ENCODE measurements around the gene AFTPH.

DNA sequence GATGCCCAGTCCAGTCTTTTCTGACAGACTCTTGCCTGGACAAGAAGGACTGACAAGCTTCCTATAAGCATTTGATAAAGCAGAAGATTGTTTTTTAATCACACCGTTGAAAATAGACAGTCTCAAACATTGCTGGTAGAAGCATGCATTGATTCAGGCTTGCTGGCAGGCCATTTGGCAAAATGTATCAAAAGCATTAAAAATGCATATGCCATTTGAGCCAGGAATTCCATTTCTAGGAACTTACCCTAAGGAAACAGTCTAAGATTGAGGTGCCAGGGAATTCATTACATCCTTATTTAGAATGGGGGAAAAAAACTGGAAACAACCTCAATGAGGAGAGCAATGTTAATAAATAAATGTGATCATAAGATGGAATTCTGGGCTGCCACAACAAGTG lies 49.5 kb upstream of the AFTPH start:
- TF ChIP-seq POLR2A (IDR thresholded peaks at IDR 0.05): no peak
- TF ChIP-seq, protein P1, sequence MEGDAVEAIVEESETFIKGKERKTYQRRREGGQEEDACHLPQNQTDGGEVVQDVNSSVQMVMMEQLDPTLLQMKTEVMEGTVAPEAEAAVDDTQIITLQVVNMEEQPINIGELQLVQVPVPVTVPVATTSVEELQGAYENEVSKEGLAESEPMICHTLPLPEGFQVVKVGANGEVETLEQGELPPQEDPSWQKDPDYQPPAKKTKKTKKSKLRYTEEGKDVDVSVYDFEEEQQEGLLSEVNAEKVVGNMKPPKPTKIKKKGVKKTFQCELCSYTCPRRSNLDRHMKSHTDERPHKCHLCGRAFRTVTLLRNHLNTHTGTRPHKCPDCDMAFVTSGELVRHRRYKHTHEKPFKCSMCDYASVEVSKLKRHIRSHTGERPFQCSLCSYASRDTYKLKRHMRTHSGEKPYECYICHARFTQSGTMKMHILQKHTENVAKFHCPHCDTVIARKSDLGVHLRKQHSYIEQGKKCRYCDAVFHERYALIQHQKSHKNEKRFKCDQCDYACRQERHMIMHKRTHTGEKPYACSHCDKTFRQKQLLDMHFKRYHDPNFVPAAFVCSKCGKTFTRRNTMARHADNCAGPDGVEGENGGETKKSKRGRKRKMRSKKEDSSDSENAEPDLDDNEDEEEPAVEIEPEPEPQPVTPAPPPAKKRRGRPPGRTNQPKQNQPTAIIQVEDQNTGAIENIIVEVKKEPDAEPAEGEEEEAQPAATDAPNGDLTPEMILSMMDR (IDR thresholded peaks at IDR 0.05): no peak
- TF ChIP-seq POLR2AphosphoS5 (IDR thresholded peaks at IDR 0.05; ENCODE audit: insufficient read depth in 1 of 2, low read depth in 1 of 2): no peak

Data from vagina (tissue), 2 donors.